C1 segment of cervical spinal cord (tissue), 14 donors: Measurements from ENCODE around the gene SPDL1.
"Not testable (repeated sequence)": the region's sequence is repeated elsewhere in the genome, so short reads cannot be mapped to it uniquely, and the experiment has no call there.

Experiments used
- DNase-seq, 14 donors: peaks; one replicate each; lab custom pipeline; 2025; lab: John Stamatoyannopoulos, UW

The SPDL1 gene

DNA sequence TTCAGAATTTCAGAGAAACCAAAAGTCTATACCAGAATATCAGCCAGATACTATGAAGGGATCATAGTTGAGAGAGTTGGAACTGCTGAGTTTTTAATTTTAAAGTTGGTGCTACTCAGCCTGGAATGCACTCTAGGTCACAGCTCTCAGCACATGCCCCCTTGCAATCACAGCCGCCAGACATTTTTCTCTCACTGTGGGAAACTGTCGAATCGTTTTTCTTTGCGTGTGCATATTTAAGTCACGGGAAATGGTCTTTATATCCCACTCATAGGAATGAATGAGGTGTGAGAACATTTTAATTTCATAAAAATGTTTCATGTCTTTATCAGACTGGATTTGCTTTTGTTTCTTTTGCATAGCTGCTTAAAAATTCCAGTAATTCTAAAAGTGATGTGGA, 12.2 kb upstream of the SPDL1 start:
- no peak for DNase-seq

DNA sequence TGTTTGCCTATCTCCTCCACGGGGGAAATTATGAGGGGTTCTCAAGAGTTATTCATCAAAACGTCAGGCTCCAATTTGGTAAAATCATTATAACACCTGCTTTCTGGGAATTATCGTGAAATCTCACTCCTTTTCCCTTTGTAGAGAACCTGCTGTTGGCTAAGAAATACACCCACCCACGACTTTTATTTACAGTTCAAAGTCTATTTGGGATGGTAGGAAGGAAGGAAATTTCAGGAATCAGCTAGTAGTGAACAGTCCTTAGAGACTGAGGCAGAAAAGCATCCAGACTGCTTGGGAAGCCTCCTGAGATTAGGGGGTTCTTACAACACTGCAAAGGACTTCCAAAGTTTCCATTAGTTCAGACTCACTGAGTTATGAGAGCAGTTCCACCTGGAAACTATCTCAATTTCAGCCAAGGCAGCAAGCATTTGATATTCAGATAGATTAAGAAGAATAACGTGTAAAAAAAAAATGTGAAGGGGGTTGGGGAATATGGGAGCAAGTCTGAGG, 9.4 kb upstream of the SPDL1 start:
- no peak for DNase-seq

DNA sequence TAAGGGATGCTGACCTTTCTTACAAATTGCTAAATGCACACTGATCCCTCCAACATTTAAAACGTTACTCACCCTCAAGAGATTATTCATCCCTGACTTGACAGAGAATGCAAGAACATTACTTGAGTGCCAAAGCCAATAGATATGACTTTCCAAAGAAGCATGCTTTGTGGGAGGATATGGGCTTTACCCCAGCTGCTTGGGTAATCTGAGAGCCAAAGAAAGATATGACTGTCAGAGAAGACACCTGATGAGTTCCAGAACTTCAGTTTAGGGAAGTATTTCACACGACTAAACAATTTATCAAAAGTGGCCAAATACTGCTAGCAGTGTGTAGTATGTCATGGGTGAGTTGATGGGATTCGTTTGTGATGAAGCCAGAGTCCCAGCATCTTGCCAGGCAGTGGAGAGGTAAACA, 7.4 kb upstream of the SPDL1 start:
- DNase-seq = no peak

DNA sequence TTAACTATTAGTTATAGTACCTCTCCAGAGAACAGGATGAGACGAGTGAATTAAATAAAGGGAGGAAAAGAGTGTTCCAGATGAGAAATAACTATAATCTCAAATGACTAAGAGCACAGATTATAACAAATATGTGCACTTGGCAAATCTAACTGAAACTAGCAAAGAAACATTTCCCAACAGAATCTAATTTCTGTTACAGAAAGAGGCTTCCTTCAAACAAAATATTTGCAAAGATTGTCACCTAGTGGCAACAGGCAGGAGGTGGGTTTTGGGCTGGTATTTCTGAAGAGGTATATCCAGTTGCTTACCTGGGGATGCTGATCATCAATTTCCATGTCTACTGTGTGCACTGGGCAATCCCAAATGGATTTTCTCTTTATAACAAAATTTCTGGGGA, 5.6 kb upstream of the SPDL1 start:
- no peak for DNase-seq

DNA sequence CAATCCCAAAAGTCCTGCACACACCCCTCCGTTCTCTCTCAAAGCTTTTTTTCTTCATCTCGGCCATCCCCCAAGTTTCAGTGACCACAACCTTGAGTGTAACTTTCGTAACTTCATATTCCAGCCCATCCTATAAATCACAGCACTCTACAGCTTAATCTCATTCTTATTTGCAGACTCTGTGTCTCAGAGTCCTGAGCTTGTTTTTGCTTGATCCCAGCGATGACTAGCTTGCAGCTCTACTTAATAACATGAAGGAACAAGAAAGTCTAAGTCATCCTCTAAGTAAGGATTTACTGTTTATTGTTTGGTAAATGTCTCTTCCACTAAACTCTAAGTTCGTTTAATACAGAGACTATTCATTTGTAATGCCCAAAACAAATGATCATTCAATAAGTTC, 2.6 kb upstream of the SPDL1 start:
- DNase-seq = no peak

DNA sequence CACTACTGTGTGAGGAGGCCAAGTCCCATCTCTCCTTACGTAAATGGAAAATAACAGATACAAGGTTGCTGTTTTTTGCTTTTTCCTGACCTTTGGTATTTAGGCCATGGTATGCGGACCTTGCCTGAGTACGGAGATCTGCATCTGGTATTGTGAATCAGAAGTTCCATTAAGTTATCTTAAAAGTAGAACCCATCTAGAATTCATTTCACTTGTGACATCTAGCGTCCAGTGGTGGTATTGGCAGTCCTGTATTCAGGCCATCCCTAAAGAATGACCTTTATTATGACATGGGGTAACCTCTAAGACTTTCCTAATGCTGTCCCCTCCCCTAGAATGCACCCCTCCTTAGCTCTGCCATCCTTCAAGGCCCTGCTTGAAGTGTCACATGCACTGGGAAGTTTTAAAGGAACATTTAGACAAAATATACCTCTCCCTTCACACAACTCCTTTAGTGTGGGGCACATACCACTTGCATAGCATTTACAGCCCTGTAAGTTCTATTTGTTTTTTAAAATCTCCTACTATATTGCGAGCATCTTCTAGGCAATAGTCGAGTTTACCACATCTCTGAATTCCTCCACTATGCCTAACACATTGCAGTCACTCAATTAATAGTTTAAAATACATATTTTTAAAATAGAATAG, 1.9 kb upstream of the SPDL1 start:
- DNase-seq = peak in 9 of 14 donors; percentile 1 to 33 (median 11)

DNA sequence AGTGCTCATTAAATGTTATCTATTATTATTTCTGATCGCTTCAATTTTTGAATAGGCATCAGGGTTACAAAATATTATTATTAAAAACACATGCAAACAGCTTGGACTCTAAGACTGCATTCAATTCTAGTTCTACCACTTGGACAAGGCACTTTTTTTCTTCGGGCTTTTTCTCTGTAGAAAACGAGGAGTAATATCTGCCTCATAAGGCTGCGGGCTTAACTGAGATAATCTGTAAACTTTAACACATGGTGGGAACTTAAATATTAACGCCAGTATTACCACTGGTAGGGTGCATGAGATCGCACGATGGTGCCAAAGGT, 511 bp upstream of the SPDL1 start:
- DNase-seq = no peak

DNA sequence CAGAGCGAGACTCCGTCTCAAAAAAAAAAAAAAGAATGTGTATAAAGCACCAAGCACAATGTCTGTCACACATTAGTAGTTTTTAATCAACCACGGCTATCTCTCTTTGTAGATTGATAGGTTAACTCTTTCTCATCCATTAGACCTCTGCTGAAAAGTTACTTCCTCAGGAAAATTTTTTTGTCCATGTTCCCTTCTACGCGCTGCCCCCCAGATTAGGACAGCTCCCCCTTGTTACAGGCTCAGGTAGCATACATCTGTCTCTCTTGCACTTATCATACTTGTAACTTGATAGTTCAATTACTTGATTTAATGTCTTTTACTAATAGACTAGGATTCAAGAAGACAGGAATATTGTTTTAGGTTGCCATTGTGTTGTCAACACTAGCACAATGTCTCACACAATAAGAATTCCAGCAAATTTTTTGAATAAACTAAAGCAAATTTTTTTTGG, 1.5 kb downstream of the SPDL1 start:
- no peak for DNase-seq

DNA sequence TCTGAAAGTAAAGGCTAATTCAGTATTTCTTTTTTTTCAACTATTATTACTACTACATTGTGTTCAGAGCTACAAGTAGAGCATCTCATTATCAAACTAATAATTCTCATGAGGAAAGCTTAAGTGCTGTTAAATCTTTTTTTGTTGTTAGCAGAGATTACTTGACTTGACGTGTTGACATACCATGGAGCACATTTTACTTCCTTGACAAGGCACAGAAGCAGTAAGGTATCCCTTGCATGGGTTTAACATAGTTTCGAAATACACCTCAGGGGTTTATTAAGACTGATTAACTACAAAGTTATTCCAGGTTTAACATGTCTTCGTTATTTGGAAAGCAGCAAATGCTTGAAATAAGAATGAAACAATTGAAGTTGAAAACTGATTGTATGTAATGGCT, 7.0 kb downstream of the SPDL1 start:
- DNase-seq = no peak

DNA sequence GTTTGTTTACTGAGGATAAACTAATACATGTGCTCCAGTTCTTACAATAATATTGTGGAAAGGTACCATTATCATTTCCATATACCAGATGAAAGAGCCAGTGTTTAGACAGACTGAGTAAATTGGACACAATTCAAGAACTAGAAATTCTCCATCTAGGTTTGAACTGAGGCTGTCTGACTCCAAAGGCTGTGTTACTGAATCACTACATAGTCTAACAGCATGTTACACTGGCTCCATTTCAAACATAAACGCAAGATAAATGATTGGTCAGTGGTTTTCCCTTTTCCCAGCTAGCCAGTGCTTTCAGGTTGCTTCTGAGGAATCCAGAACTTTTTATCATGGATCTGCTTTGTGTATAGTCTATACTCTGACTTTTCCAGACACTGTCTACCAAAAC, 8.1 kb downstream of the SPDL1 start:
- no peak for DNase-seq

DNA sequence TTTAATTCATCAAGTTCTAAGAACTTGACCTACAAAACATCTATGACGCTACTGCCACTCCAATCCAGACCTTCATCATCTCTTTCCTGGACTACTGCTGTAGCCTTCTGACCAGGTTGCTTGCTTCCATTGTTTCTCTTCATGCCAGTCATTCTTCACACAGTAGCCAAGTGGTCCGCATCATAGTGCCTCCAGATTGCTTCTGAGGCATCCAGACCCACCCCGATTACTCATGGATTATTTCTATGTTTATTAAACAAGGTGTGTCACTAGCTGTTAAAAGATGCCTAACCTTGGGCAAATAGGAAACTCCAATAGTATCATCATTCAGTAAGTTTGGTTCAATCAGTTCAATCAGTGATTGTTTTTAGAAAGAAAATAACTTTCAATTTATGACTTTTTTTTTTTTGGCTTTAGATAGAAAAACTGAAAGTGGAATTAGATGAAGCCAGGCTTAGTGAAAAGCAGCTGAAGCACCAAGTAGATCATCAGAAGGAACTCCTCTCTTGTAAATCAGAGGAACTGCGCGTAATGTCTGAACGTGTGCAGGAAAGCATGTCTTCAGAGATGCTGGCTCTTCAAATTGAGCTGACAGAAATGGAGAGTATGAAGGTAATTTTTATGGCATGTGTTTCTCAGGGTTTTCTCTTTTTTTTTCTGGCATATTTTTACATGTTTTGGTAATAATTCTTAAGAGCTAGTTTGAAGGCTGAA, 9.5 kb downstream of the SPDL1 start:
- DNase-seq = no peak

DNA sequence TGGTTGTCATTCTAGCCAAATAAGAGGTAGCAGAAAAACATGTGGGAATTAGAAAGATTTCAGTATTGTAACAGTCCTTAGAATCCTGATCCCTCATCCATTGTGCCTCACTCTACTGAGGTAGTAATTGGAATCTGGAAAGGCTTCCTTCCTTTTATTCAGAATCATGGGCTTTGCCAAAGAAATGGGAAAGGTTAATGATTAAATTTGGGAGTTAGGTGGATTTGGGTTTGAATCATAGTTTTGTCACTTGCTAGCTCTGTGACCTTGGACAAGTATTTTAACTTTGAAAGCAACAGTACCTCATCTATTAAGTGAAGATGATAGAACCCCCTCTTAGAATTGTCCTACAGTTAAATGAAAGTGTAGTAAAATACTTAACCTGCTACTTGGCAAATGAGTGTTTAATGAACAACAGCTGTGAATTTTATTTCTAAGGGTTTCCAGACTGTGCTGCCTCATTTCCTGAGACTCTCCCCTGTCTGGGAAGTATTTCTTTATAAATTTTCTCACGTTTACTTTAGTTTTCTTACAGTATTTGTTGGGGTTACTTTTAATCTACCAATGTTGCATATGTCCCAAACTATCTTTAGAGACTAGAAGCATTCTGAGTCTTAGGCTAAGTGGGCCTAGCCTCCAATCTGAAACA, 11.7 kb downstream of the SPDL1 start:
- DNase-seq = no peak

DNA sequence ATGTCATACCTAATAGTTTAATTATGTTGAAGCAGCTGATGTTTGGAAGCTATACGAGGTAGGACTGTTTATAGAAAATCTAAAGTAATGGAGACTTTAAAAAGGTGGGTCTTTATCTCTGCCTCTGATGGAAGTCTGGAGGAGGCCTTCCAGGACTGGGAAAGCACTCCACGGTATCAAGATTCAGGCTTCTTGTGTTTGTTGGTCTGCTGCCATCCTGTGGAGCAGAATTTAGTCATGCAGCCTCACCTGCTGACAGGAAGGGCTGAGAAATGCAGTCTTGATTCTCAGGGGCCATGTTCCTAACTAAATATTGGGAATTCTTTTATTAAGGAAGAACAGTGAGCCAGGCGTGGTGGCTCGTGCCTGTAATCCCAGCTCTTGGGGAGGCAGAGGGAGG, 15.9 kb downstream of the SPDL1 start:
- DNase-seq = no peak

DNA sequence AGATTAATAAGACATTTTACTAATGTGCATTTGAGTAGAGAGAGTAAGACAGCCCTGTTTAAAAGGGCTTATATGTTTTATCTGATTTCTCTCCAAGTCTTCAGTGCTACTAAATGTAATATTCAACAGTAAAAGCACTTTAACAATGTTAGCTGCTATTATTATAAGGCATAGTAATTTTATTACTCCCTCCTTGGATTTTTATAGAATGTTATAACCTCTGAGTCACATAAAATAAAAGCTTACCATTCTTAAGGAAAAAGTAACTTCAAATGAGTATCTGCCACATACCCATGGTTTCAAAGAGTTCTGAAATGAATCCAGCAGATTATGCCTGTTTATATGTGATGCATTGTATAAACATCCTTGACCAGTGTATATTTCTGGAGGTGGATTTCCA, 19.0 kb downstream of the SPDL1 start:
- DNase-seq = no peak

DNA sequence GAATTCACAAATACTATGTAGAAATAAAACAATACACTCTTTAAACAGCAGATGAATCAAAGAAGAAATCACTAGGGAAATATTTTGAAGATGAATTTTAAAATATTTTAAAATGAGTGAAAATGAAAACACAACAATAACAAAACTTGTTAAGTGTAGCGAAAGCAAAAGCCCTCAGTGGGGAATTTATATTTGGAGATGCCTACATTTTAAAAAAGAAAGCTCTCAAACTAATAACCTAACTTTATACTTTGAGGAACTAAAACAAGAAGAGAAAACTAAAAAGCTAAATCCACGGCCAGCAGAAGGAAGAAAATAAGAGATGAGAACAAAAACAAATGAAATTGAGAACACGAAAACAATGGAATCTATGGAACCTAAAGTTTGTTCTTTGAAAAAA, 22.7 kb downstream of the SPDL1 start:
- DNase-seq = no peak

DNA sequence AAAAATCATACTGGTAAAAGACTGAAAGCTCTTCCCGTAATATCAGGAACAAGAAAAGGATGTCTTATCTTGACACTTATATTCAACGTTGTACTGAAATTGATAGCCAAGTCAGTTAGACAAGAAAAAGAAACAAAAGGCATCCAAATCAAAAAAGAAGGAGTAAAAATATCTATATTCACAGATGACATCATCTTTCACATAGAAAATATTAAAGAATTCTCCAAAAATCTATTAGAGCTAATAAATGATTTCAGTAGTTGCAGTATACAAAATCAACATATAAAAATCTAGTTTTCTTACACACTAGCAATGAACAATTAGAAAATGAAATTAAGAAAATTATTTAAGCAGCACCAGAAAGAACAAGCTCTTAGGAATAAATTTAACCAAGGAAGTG, 24.3 kb downstream of the SPDL1 start:
- no peak for DNase-seq

DNA sequence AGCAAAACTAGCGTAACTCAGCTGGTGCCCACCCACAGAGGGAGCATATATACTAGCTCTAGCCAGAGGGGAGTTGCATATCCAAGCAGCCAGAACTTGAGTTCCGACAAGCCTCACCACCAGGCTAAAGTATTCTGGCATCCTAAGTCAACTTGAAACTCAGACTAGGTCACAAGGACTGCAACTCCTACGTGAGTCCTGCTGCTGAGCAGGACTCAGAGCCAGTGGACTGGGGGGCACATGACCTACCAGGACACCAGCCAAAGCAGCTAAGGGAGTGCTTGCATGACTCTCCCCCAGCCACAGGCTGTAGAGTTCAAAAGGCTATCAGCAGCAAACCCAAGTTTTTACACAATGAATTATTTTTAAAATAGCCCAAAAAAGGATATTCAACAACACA, 26.1 kb downstream of the SPDL1 start:
- no peak for DNase-seq

DNA sequence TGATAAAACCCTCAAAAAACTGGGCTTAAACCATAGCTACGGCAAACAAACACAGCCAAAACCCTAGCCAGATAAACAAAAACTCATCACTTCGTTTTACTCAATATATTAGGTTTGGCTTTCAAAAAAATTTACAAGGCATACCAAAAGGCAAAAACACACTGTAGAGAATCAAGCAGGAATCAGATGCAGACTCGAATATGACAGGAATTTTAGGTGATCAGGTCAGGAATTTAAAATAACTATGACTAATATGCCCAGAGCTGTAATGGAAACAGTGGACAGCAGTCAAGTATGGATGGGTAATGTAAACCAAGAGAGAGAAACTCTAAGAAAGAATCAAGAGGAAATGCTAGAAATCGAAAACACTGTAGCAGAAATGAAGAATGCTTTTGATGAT, 27.0 kb downstream of the SPDL1 start:
- DNase-seq = no peak

DNA sequence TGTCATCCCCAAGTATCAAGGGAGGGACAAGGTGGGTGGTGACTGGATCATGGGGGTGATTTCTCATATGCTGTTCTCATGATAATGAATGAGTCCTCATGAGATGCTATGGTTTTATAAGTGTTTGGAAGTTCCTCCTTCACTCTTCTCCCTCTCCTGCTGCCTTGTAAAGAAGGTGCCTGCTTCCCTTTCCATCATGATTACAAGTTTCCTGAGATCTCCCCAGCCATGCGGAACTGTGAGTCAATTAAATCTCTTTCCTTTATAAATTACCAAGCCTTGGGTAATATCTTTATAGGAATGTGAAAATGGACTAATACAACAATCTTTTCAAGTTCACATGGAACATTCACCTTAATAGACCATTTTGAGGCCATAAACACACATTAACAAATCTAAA, 32.0 kb downstream of the SPDL1 start:
- DNase-seq = no peak

DNA sequence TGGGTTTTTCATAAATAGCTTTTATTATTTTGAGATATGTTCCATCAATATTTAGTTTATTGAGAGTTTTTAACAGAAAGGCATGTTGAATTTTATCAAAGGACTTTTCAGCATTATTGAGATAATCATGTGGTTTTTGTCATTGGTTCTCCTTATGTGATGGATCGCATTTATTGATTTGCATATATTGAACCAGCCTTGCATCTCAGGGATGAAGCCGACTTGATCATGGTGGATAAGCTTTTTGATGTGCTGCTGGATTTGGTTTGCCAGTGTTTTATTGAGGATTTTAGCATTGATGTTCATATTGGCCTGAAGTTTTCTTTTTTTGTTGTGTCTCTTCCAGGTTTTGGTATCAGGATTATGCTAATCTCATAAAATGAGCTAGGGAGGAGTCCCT, 40.7 kb downstream of the SPDL1 start:
- not testable (repeated sequence) for DNase-seq

DNA sequence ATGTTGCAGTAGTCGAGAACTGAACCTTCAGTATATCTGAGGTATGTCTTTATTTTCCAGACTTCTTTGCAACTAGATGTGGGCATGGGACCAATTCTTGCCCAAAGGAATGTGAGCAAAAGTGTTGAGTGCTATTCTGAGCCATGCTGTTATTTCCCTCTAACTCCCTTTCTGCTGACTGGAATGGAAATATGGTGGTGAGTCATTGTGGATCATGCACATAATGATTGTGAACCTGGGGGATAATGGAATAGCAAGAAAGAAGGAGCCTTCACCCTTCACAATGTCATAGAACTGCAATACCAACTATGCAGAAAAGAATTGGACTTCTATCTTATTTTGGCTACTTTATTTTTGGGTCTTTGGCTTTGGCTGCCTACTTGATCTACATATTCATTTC, 43.2 kb downstream of the SPDL1 start:
- no peak for DNase-seq

DNA sequence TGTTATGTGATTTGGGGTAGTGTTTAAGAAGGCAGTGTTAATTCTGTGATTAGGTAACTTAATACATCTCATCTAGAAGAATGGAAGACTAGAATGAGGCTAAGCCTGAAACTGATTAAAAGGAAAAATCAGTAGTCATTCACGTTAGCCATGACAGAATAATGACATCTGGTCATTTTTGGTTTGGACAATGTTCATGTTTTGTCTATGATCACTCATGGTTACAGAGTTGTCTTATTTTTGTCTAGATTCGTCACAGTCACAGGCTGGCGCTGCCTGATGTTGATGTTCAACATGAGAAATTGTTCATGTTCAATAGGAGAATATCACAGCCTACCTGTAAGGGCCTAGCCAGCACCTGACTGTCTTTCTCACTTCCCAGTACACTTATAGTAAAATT, 44.0 kb downstream of the SPDL1 start:
- DNase-seq = no peak

DNA sequence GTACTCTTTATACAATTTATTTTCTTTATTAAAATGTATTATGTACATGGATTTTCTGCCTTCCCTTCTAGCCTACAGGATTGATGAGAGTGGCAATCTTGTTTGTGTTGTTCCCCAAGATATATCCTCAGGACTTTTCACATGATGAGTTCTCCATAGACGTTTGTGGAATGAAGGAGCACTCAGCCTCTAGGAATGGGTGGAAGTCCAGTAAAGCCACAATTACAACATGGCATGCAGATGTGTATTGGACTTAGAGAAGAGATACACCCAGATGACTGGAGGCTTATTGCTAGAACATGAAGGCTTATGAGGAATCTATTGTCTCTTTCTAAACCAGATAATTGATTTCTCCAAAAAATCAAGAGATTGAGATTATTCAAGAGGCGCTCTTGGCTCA, 45.3 kb downstream of the SPDL1 start:
- no peak for DNase-seq
